H1 (cell line): Measurements from ENCODE around the gene KRT81. TPM values are rescaled to one million over a fixed set of nuclear protein-coding genes. Genes with fewer than 3 reads are reported as not detected.

Experiments used
- BRCA1 ChIP-seq: IDR thresholded peaks from 2 replicates; pipeline ENCODE4 v1.6.1; 2012; ENCODE audit warnings: low read depth, low read length, improper control_type of control experiment
- SP1 ChIP-seq: IDR thresholded peaks from 2 replicates; pipeline ENCODE4 v1.6.1; 2011; ENCODE audit warnings: low read depth, low read length
- polyA plus RNA-seq, 7 experiments: library from polyadenylated mRNA; depleted of rRNA in 3 of 7; stranded (reverse) in 5 of 7; unstranded in 2 of 7; fragments of >200 nt in 5 of 7; fragments of 200-250 nt in 2 of 7; gene quantifications; 1 replicate in 5 of 7; 2 replicates in 1 of 7; 4 replicates in 1 of 7; pipeline versions ENCODE4 v1.2.1 to v1.2.3, GENCODE V29; 2011 to 2013; ENCODE audit warnings: missing spikeins in 2 of 7, mixed read lengths in 2 of 7
- total RNA-seq: library from RNA; stranded (reverse); fragmentation: NEBNext Ultra II Directional; extraction: Animal tissue kit (Norgen Biotek cat#: 25700); gene quantifications from 2 replicates; pipeline ENCODE4 v1.2.1, GENCODE V29; 2021

KRT81 gene
- total and polyA plus RNA-seq, 2 of the 8 experiments (the other 6 are each of a cell fraction or from before 2014, with no cell fraction given) = not detected

- TF ChIP-seq BRCA1 (no peak), SP1 (no peak)
Observed at GRCh38 chr12:52285172-52285745, 6.1 kb downstream of the KRT81 start (continued).
